ENCODE data around the gene SAMD13.

Gene SAMD13, protein sequence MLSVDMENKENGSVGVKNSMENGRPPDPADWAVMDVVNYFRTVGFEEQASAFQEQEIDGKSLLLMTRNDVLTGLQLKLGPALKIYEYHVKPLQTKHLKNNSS

DNA sequence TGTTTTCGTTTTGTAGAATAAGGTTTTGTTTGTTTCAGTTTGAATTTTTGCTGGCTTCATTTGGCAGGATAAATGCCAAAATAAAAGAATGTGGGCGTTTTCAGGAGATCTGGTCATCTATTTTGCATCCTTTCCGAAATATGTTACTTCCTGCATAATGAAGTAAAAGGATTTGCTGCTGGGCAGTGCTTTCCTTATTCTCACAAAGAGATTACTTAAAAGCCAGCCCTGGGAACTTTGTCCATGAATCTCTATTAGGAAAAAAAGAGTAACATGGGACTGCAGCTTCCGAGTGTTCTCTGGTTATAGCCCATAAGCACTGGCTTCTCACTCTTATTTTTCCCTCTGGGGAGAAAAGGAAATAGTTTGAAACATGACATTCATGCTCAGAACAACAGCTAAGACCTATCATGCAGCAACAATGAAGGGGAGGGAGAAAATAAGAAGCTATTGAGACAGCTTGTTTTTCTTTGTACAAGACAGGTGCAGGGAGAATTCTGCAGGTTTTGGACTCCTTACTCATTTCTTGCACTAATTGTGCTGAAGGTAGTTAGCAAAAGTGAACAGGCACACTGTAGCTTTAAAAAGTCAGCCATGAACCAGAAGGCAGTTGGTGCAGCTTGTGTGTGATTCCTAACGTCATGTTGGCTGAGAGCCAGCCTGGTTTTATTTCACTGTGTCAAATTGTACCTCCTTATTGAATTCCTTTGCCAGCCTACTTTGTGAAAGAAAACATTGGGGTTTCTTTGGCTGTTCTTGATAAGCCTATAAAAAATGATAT, at the start of gene SAMD13:
Gene SAMD13, plus strand, starts transcription at position 705 of the 781 bp plus-strand sequence. CDS start 1,527 bp downstream, outside the sequence.
- DNase-seq = peak; percentile 69

DNA sequence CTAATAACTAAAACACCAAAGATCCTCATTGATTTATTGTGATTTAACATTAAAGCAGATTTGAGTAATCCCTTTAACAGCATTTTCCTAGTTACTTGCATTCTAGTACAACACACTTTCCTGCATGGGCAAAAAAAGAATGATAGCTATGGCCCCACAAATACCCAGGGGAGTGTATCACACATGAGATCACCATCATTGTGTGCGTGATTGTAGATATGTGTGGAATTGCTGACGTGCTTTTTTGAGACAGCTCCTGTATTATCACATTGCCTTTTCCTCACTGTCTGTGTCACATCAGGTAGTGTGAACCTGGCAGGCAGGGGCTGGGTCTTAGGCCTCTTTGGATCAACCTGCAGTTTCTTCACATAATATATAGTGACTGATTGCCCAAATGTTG, 48.5 kb upstream of the SAMD13 start:
- DNase-seq = no peak

DNA sequence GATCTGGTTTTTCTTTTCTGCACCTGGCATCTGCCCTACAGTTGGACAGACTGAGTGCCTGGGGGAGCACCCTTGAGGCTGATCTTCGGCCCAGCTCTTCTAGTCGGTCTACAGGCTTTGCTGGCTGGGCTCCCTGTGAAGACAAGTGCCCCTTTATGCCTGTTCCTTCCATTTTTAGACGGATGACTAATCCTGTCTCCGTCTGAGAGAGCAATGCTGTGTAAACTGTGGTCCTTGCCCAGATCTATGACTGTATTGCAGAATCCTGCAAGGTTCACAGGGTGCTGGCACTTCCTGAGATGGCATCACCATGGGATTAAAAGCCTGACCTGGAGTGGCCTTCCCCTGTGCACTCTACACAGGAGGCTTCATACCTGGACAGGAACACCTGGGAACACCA, 47.6 kb upstream of the SAMD13 start:
- no peak for DNase-seq

DNA sequence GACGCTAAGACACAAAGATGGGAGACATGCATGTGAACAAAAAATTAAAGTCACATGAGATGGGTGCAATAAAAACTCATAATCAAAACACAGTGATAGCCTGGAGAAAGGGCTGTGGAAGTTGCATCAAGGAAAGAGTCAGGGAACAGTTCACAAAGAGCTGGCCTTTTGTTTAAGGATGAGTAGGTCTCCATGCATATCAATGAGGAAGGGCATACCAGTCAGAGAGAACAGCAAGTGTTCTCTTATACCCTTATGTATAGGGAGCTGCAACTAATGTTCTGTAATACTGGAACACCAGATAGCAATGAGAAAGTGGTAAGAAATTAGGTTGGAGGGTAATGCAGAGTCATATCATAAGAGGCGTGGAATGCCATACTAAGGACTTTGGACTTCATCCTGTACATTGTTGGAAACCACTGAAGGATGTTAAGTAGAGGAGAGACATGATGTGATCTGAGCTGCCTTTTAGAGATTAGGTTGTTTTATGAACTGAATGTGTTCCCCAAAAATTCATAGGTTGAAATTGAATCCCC, 46.7 kb upstream of the SAMD13 start:
- DNase-seq = no peak

DNA sequence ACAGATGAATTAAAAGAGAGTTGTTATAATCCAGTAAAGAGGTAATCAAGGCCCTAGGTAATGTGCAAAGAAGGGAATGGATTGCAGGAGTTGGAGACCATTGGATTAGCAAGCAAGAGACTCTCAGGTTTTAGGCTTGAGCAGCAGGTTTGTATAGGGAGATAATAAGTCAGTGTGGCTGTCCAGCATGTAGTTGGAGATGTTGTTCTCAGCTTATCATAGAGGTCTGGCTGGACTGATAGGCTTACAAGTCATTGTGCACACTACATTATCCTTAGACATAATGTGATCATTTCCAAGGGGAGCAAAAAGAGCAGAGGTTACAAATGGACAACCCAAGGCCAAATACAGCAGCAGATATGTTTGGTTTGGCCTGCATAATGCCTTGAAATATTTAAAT, 45.9 kb upstream of the SAMD13 start:
- DNase-seq = no peak

DNA sequence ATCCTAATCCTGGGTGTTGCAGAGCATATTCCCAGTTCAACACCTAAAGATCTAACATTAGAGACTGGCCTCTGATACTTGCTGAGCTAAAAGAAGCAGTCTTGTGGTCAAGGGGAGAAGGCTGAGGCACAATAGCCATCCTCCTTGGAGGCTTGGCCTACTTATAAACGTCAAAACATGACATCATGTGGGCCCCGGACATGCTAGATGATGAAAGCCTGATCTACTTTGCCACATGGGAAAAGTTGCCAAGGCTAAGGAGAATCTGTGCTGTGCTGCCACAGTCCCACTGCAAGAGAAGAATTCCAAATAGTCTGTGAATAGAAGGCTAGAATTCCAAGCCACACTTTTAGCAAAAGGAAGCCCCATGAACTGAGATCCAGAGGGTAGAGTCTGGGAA, 43.9 kb upstream of the SAMD13 start:
- DNase-seq = no peak

DNA sequence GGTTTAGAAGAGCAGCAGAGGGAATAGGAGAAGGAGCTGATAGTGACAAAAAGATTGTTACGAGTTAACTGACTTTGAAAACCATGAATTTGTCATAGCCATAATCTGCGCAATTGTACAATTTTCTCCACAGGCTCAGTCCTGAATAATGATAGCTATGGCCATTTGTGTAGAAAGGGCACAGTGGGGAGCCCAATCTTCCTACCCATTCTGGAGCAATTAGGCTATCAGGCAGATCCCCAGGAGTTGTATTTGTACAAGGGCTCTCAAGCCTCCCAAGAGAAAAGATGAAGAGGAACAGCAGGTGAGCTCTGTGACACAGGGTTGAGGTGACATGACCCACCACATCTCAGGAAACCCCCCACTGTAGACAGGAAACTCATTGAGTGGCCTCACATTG, 42.1 kb upstream of the SAMD13 start:
- no peak for DNase-seq

DNA sequence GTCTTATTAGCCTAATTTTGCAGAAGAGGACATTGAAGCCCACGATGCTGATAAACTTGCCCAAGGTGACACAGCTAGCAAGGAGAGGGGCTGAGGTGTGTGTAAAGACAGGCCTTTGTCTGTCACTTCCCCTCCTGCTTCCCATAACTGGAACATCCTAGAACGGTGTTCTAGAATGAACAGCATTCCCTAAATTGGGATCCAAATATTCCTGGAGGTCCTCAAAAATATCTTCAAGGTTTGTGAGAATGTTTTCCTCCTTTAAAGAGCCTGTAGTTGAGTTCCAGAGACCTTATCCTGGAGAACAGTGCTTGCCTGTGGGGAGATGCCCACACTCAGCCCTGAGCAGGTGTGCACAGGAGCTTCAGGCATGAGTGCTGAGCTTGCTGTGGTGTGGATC, 41.5 kb upstream of the SAMD13 start:
- DNase-seq = no peak

DNA sequence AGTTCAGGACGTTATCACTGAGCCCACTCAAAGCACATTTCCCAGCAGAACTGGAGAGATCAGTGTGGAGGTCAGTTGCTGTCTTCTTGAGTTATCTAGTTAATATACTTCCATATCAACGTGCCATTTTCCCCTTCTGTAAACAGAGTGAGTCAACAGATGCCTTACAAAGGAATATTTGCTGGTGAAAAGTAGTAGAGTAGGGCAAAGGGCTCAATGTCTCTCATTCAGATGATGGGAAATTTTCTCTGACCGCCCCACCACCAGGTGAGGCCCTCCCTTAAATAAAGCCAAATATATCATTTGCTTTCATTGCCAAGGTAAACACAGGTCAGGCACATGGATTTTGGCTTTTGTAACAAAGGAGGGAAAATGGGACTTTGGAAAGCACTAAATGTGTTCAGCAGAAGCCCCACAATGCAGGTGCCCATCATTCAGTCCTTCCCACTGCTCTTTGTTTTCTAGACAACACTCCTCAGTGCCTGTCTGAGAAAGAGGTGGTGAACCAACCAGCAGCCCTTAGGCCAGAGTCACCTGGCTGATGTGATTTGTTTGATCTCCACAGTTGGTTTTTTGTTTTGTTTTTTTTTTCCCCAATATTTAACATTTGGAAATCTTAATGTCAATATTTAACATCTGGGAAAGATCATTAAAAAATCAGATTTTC, 40.5 kb upstream of the SAMD13 start:
- DNase-seq = no peak

DNA sequence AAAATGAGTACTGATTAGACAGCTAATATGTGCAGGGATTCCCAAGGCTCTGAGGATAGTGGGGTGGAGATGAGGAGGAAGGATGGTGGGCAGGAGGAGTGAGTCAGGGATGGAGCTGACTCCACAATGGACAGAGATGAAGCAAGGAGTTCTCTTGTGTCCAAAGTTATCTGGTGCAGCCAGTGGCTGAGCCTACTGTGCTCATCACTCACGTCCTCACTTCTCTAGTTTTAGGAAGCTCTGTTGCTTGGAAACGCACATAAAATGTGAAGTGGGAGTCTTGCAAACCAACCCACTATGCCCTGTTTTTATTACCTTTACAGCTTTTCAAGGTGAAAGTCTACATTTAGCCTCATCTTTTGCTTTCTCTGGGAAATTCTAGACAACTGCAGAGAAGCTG, 36.5 kb upstream of the SAMD13 start:
- no peak for DNase-seq

DNA sequence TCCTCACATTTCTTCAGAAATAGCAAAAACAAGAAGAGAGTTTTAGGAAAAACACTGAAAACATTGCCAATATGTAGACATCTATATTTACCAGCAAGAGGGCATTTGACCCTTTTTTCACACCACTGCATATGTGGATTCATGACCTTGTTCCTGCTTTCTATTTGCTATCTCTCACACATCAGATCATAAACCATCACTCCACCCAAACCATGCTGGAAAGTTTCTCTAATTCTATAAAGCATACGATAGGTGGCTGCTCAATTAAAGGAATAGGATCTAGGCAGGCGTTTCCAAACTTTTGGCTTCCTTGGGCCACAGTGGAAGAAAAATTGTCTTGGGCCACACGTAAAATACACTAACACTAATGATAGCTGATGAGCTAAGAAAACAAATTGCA, 35.6 kb upstream of the SAMD13 start:
- DNase-seq = no peak

DNA sequence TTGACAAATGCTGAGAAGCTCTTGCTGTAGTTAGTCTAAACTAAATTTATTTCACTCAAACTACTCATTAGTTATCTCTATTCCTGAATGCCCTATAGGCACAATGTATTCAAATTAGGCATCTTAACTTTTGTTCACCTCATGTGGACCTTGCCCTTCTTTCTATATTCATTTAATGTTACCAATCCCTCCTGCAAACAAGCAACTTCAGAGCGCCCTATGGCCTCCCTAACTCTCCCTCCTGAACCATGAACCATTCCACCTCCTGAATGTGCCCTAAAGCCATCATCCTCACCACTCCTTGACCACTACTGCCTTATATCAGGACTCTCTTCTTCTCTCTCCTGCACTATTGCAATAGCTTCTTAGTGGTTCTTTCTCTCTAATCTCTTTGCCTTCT, 34.8 kb upstream of the SAMD13 start:
- peak; percentile 5 for DNase-seq

DNA sequence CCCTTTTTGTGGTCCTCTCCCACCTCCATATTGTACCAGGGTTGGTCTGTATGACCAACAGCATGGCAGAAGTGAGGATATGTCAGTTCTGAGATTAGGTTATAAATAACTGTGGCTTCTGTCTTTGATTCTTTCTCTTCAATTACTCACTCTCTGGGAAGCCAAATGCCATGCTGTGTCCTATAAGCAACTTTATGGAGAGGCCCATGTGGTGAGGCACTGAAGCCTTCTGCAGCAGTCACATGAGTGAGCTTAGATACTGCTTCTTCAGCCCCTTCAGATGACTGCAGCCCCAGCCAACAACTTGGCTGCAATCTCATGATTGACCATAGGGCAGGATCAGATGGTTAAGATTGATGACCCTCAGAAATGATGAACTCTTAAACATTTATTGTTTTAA, 34.0 kb upstream of the SAMD13 start:
- DNase-seq = no peak

DNA sequence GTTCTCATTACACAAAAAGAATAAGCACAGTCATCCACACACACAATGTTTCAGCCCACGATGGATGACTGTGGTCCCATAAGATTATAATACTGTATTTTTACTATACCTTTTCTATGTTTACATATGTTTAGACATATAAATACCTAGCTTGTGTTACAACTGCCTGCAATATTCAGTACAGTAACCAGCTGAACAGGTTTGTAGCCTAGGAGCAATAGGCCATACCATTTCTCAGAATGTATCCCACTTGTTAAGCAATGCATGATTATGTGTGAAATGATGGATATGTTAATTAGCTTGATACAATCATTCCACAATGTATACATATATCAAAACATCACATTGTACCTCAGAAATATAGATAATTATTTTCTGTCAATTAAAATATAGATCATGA, 33.2 kb upstream of the SAMD13 start:
- DNase-seq = no peak

DNA sequence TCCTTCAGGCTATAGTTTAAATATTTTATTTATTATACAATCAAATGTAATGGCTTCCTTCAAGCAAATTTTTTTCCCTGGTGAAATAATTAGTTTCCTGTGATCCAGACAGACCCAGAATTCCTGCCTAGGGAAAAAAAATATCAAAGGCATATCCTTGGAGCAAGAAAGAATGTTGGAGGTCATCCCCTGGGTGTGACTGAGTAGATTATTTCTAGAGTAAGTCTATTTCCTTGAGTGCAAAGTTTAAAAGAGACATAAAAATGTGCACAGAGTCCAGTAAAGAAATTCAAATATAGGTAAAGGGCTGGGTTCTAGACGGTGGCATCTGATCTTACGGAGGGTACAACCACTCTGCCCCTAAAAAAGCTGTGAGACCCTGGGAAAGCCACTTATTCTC, 32.2 kb upstream of the SAMD13 start:
- DNase-seq = no peak

DNA sequence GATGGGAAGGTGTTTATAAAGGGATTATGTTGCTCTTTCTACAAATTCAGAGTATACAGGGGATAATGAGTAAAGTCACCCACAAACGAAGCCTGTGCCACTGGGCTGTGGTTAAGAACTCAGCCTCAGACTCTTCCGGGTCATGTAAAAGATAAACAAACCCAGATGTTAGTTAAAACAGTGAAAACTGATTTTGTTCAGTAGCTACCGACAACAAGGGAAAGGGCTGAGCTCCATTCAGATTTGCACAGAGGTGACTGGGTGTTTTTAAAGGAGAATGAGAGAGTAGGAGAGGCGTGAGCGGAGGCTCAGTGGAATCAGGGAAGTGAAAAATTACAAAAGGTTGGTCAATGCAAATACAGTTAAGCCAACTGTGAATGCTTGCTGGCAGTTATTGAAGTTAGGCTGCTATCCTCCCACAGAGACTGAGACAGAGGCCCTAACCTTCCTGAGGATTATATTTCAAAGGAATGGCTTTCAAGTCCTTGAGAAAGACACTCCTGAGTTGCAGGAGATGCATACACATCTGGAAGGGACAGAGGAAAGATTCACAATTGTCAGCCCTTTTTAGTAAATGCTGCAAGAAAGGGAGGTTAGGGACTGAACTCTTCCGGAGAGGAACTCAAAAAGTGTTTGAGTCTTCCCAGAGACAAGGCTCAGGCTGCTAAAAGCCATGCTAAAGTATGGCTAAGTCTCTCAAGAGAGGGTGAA, 29.9 kb upstream of the SAMD13 start:
- DNase-seq = peak; percentile 90

DNA sequence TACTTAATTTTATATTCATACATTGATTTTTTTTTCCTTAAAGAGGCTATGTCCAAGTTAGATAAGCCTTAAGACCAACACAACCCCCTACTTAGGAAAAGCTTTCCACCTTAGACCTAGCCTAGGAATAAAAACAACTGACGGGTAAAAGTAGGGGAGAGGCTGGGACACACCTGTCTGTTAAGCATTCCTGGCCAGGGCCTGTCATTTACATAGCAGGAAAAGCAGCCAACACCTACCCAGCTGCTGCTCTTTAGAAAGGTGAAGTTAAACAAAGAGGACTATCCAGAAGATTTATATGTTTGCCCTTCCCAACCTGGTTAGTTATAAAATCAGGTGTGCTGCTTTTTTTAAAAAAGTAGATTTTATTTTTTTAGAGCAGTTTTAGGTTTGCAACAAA, 29.1 kb upstream of the SAMD13 start:
- DNase-seq = peak; percentile 91

DNA sequence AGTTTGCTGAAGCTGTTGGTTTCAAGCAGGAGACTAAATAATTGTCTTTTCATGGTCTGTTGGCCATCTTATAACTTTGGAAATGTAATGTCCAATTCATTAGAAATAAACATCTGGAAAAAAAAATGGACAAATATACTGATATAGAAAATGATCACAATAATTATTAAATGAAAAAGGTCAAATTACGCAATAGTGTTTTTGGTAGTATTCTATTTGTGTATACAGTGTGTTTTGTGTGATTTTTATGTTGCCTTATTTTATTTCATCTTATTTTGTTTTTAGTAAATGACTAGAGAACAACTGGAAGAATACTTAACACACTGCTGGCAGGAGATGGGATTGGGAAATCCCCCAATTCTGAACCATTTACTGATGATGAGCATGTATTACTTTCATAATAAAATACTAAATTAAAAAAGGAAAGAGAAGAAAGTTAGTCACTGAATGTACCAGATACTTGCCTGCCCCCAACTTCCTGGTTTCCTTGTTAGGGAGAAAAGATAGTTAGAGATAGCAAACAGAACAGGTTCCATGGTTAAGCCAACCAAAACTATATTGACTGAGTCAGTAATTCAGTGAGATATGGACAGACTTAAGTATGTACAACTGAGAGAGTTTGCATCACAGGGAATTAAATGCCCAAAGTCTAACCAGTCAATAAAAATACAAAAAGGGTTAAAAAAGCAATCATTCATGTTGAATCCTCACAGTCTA, 24.0 kb upstream of the SAMD13 start:
- no peak for DNase-seq

DNA sequence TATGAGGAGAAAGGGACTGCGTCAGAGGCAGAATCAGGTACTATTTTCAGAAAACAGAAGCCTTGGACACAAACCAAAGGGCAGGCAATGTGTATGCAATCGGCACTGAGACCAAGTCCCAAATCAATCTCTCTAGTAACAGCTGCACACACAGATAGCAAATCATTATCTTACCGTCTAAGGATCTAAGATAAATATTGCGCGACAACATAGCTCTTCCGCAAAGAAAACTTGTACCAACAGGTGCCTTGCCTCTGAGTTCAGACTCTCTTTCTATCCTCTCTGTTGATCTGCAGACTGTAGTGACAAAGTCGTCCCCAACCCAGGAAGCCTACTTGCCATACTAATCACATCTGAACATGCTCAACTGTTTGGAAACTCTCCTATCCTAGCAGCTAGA, 22.6 kb upstream of the SAMD13 start:
- DNase-seq = no peak

DNA sequence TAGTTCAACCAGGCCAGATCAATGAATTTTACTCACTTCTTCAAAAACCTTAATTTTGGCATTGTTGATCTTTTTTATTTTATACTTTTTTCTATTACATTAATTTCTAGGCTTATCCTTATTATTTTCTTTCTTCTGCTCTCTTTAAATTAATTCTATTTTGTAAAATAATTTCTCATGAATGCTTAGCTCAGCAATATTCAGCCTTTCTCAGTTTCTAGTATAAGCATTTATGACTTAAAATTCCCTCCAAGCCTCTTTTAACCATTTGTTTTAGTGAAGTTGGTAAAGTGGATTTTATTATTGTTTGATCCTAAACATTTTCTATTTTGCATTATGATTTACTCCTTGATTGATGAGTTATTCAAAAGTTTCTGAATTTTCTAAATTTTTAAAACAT, 20.6 kb upstream of the SAMD13 start:
- no peak for DNase-seq

DNA sequence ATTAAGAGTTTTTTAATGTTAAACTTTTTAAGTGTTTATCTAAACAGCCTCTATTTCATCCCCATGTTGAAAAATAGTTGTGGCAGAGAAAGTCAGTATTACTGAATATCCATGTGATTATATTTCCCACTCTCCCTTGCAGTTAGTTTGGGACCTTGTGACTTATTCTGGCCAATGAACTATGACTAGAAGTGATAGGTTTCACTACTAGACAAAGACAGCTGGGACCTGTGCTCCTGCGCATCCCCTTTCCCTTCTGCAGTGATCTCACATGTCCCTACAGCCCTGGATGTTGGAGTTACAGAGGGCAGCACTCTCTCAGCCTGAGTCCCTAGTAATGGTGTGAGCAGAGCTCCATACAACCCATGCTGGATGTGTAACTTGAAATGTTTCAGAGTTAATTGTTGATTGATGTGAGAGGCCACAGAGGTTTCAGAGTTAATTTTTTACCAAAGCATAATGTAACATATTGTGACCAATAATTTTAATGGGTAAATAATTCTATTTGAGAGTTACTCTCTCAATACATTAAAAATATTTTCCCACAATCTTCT, 18.7 kb upstream of the SAMD13 start:
- DNase-seq = no peak

DNA sequence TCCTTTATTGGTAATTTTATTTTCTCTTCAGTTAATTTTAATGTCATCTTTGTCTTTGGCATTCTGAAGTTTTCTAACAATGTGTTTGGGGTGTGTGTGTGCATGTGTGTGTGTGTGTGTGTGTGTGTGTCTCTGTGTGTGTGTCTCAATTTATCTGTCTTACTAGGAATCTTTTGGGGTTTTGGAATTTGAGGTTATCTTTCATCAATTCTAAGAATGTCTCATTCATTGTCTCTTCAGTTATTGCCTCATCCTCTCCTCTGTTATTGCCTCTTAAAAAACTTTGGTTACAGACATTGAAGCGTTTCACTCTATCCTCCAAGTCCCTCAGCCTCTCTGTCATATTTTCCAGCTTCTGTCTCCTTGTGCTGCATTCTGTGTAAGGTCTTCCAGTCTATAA, 18.1 kb upstream of the SAMD13 start:
- DNase-seq = no peak

DNA sequence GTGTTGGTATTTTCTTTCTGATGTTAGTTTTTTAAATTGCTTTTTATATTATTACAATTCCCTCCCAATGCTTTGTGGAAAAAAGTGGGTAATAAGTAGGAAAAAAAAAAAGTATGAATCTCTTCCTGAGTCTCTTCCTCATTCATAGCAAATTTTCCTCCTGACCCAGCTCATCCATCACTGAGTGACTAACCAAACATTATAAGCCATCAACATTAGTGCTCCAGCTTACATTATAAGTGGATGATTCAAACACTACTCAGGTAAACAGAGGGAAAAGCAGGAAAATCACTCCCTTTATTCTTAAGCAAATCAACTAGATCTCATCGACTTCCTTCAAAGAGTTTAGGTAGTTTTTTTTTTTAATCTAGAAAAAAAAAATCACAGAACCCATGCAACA, 15.4 kb upstream of the SAMD13 start:
- no peak for DNase-seq
